ENCODE data around the gene SLC22A31. TPM values are rescaled to one million over a fixed set of nuclear protein-coding genes. Genes with fewer than 3 reads are reported as not detected.

The SLC22A31 gene
- total and polyA plus RNA-seq, 9 of the 15 experiments (the other 6 are each of a cell fraction or from before 2014, with no cell fraction given) = 0.29 to 2.2 (median 0.47) TPM; not detected in 3

DNA sequence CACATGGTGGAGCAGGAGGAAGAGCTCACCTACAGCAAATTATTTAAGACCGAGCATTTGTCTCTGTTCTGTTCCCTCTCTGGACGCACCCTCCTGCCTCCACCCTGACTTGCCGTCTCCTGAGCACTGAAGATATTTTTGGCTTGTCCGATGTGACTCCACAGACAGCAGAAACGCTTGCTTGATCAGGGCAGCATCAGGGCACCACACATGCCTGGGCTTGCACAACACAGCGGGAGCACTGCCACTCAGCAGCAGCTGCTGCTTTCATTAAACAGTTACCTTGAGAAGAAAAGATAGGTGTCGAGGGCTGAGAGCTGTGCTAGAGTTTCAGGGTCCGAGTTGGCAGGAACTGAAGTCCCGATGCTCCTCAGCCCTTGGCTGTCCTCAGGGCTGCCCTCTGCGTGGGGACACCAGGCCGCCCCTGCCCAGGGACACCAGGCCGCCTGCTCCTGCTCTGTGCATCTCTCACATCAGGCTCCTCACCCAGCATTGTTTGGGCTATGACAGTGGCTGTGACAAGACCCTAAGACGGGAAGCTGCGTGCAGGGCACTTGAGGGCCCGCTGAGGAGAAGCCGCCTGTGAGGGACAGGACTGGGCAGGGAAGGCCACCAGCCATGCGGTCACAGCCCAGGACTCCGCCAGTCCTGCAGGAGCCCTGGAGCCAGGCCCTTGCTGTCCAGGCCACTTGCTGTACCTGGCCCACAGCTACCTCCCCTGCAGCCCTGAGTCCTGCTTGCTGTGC is 50.1 kb downstream of the SLC22A31 start:
- in situ Hi-C loops (cut with MboI) (no loop called here), intact Hi-C loops (cut with micrococcal nuclease) (no loop called here)
- no peak overlapping the region for H3K4me3 ChIP-seq
- ChIA-PET CTCF (ENCODE audit: low intra/inter-chr PET ratio) (no interaction called here), POLR2A (interaction anchor here (0.6 to 0.8 kb wide), 2 partner anchors 802 to 1100 kb away, joined by 3 read pairs; no protein-coding TSS in a partner anchor)
- TF ChIP-seq BCL6 (CRISPR knock-in tag; IDR thresholded peaks at IDR 0.05) = no peak
- TF ChIP-seq DLX4 (CRISPR knock-in tag; IDR thresholded peaks at IDR 0.05) = no peak
- TF ChIP-seq, protein P1, sequence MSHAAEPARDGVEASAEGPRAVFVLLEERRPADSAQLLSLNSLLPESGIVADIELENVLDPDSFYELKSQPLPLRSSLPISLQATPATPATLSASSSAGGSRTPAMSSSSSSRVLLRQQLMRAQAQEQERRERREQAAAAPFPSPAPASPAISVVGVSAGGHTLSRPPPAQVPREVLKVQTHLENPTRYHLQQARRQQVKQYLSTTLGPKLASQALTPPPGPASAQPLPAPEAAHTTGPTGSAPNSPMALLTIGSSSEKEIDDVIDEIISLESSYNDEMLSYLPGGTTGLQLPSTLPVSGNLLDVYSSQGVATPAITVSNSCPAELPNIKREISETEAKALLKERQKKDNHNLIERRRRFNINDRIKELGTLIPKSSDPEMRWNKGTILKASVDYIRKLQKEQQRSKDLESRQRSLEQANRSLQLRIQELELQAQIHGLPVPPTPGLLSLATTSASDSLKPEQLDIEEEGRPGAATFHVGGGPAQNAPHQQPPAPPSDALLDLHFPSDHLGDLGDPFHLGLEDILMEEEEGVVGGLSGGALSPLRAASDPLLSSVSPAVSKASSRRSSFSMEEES (CRISPR knock-in tag; IDR thresholded peaks at IDR 0.05) = no peak
- TF ChIP-seq THRA (IDR thresholded peaks at IDR 0.05) = no peak
- no peak for TF ChIP-seq NONO (IDR thresholded peaks at IDR 0.05; ENCODE audit: low read depth in 2 of 2, low read length in 1 of 2)
- TF ChIP-seq MXI1 (IDR thresholded peaks at IDR 0.05; ENCODE audit: low read depth, low read length) = no peak
- TF ChIP-seq E2F8 (IDR thresholded peaks at IDR 0.05; ENCODE audit: low read depth, partially characterized antibody) = no peak
- no peak for TF ChIP-seq XRCC5 (IDR thresholded peaks at IDR 0.05; ENCODE audit: low read depth, low read length)
- peak overlapping the region in 1 of 2 experiments; percentile 26; a peak in 1 of 4 replicates for H3K9ac ChIP-seq (ENCODE audit: insufficient read depth in 1 of 2, low read depth in 2 of 2, low read length in 2 of 2)
- ATAC-seq (no peak), FAIRE-seq (no peak), DNase-seq (ENCODE audit: extremely low read depth in 1 of 4, low spot score in 3 of 4) (no peak)
- no peaks in the 10 kb centered on the region for H3K27me3 ChIP-seq (ENCODE audit: control insufficient read depth in 2 of 2, insufficient read depth in 2 of 2, low read length in 2 of 2)
- H4K20me1 ChIP-seq (replicated peaks; ENCODE audit: control insufficient read depth, insufficient read depth, low read length) = no peaks in the 10 kb centered on the region
- no peak overlapping the region for H3K27ac ChIP-seq (ENCODE audit: extremely low read depth, low read depth, low read length)
- BruUV-seq (replicated peaks) = no TSS peak
- H3K36me3 ChIP-seq (ENCODE audit: control insufficient read depth, insufficient read depth, low read length) = peaks cover 39% of the 10 kb centered on the region; the same call in 2 of the 3 replicates
- 95% methylated on average over 17 of the region's 18 CpGs for WGBS (ENCODE audit: insufficient coverage, low coverage, missing lambda C conversion rate)
- no peaks in the 10 kb centered on the region for H3K9me1 ChIP-seq (ENCODE audit: control insufficient read depth, insufficient read depth, low read length)
- peaks cover 5% of the 10 kb centered on the region for H3K9me3 ChIP-seq (replicated peaks; ENCODE audit: control insufficient read depth, insufficient read depth, low read depth, low read length)
- H3K4me2 ChIP-seq (ENCODE audit: insufficient read depth, low read length) = no peak overlapping the region
- no peaks in the 10 kb centered on the region for H3K79me2 ChIP-seq (ENCODE audit: control insufficient read depth, insufficient read depth, low read length)
- H2AFZ ChIP-seq (ENCODE audit: low read depth, low read length) = no peak overlapping the region
- H3K4me1 ChIP-seq (replicated peaks in 1 of 2; ENCODE audit: control insufficient read depth in 2 of 2, insufficient read depth in 2 of 2, low read length in 2 of 2) = peaks cover 0 to 33% of the 10 kb centered on the region in 2 experiments; a peak in 3 of 5 replicates
